ENCODE data around the gene BNIP3.
"Not testable (repeated sequence)": the region's sequence is repeated elsewhere in the genome, so short reads cannot be mapped to it uniquely, and the experiment has no call there.

- not testable (repeated sequence) for TF ChIP-seq CTCF (IDR thresholded peaks at IDR 0.05; ENCODE audit: insufficient read depth, low read length, poor library complexity, severe bottlenecking); EZH2phosphoT487 (conservative IDR thresholded peaks at IDR 0.05; ENCODE audit: low read length)
Observed at GRCh38 chr10:131987786-131988185, 6.1 kb upstream of the BNIP3 start.
